ENCODE measurements around the gene GSE1.

GSE1 gene

GRCh38 chr16:85651629-85652430 is 38.7 kb downstream of the GSE1 start:
- no peak for DNase-seq

GRCh38 chr16:85652431-85653221 is 39.5 kb downstream of the GSE1 start:
- DNase-seq: no peak

- no peak for DNase-seq
Measured at GRCh38 chr16:85653290-85653891, 40.3 kb downstream of the GSE1 start.

GRCh38 chr16:85654251-85655095 is 41.4 kb downstream of the GSE1 start:
- no peak for DNase-seq

GRCh38 chr16:85655216-85656129 is 42.4 kb downstream of the GSE1 start:
- DNase-seq: no peak

GRCh38 chr16:85656351-85657266 is 43.5 kb downstream of the GSE1 start:
- no peak for DNase-seq

GRCh38 chr16:85657267-85657650 is 44.1 kb downstream of the GSE1 start:
- DNase-seq: no peak

- no peak for DNase-seq
Measured at GRCh38 chr16:85657996-85658395, 44.9 kb downstream of the GSE1 start.

GRCh38 chr16:85658504-85659326 is 45.6 kb downstream of the GSE1 start:
- no peak for DNase-seq

- no peak for DNase-seq
Measured at GRCh38 chr16:85659336-85659735, 46.2 kb downstream of the GSE1 start.

- DNase-seq: peak; percentile 49
Measured at GRCh38 chr16:85659805-85660511, 46.8 kb downstream of the GSE1 start.

- no peak for DNase-seq
Measured at GRCh38 chr16:85660843-85661739, 48.0 kb downstream of the GSE1 start.

- DNase-seq: no peak
Measured at GRCh38 chr16:85661740-85662481, 48.8 kb downstream of the GSE1 start.

GRCh38 chr16:85662482-85662812 is 49.3 kb downstream of the GSE1 start:
- no peak for DNase-seq

GRCh38 chr16:85662976-85663830 is 50.1 kb downstream of the GSE1 start:
- DNase-seq: no peak

GRCh38 chr16:85663891-85664321 is 50.8 kb downstream of the GSE1 start:
- DNase-seq: no peak
